Breast epithelium (tissue), 3 donors: ENCODE results near the gene CRELD1.

Source experiments
- POLR2A ChIP-seq: fragments of 450-650 bp; IDR thresholded peaks from one replicate; pipeline ENCODE4 v1.6.1; 2016; ENCODE audit warnings: antibody characterized with exemption, mild to moderate bottlenecking, moderate library complexity
- TF ChIP-seq, protein P1 (sequence below), 3 donors: fragments of 450-650 bp; IDR thresholded peaks; one replicate each; pipeline ENCODE4 v1.5.1; 2016 to 2017; ENCODE audit warnings: antibody characterized with exemption in 3 of 3, mild to moderate bottlenecking in 3 of 3, moderate library complexity in 3 of 3

DNA sequence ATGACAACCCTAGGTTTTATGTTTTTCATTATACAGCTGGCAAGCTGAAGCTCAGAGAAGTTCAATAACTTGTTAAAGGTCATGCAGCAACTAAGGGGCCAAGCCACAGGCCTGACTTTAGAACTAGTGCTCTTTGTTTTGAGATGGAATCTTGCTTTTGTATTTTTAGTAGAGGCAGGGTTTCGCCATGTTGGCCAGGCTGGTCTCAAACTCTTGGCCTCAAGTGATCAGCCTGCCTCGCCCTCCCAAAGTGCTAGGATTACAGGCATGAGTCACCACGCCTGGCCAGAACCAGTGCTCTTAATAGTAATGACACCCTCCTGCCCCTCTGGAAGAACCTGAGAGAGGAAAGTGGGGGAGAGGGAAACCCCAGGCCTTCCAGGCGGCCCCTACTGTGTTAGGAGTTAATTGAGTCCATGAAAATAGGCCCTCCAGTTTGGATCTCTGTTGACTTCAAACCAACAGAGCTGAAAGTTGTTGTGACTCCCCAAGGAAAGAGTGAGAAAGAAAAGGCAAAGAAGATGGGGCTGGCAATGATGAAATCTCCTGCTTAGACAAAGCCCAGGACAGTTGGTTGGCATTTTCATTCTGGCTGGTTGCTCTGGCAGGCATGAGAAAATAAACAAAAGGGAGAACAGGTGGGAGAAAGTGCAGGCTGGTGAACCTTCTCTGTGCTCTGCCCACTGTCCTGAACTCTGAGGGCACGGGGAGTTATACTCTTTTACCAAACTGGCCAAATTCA, 22.1 kb downstream of the CRELD1 start:
- TF ChIP-seq, protein P1, sequence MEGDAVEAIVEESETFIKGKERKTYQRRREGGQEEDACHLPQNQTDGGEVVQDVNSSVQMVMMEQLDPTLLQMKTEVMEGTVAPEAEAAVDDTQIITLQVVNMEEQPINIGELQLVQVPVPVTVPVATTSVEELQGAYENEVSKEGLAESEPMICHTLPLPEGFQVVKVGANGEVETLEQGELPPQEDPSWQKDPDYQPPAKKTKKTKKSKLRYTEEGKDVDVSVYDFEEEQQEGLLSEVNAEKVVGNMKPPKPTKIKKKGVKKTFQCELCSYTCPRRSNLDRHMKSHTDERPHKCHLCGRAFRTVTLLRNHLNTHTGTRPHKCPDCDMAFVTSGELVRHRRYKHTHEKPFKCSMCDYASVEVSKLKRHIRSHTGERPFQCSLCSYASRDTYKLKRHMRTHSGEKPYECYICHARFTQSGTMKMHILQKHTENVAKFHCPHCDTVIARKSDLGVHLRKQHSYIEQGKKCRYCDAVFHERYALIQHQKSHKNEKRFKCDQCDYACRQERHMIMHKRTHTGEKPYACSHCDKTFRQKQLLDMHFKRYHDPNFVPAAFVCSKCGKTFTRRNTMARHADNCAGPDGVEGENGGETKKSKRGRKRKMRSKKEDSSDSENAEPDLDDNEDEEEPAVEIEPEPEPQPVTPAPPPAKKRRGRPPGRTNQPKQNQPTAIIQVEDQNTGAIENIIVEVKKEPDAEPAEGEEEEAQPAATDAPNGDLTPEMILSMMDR (IDR thresholded peaks at IDR 0.05) = no peak
- TF ChIP-seq POLR2A = no peak
